GM23248 (cell line): ENCODE measurements around the gene UNC93B1. TPM values are rescaled to one million over a fixed set of nuclear protein-coding genes. Genes with fewer than 3 reads are reported as not detected.
A peak's percentile ranks its signal among the peaks of the same experiment; 100 is the strongest.

Experiments used
- DNase-seq: peaks from one replicate; pipeline ENCODE4 v3.0.0-alpha.2; 2015
- H2AFZ ChIP-seq: fragments of 200-600 bp; sonication (generic); 2 replicates; pipeline ENCODE4 v1.6.1; 2016; ENCODE audit warnings: antibody characterized with exemption
- H3F3A ChIP-seq: fragments of 200-600 bp; sonication (generic); 2 replicates; pipeline ENCODE4 v1.6.1; 2016; ENCODE audit warnings: mild to moderate bottlenecking, antibody characterized with exemption, mixed run types; ENCODE audit not compliant: insufficient read depth
- H3K27ac ChIP-seq: fragments of 200-600 bp; sonication (generic); 2 replicates; pipeline ENCODE4 v1.5.1; 2016; ENCODE audit warnings: mild to moderate bottlenecking
- H3K27me3 ChIP-seq: fragments of 200-600 bp; sonication (generic); replicated peaks from 2 replicates; pipeline ENCODE4 v1.6.1; 2016; ENCODE audit warnings: mild to moderate bottlenecking; ENCODE audit not compliant: insufficient read depth
- H3K36me3 ChIP-seq: fragments of 200-600 bp; sonication (generic); 2 replicates; pipeline ENCODE4 v1.6.1; 2016; ENCODE audit warnings: low read depth, mild to moderate bottlenecking
- H3K4me1 ChIP-seq: fragments of 200-600 bp; sonication (generic); 2 replicates; pipeline ENCODE4 v1.6.1; 2016; ENCODE audit warnings: mild to moderate bottlenecking; ENCODE audit not compliant: insufficient read depth
- H3K4me2 ChIP-seq: fragments of 200-600 bp; sonication (generic); one replicate; pipeline ENCODE4 v1.6.1; 2016; ENCODE audit warnings: mild to moderate bottlenecking; ENCODE audit not compliant: unreplicated experiment
- H3K4me3 ChIP-seq: fragments of 200-600 bp; sonication (generic); 2 replicates; pipeline ENCODE4 v1.5.1; 2016; ENCODE audit warnings: mild to moderate bottlenecking
- H3K79me2 ChIP-seq: fragments of 200-600 bp; sonication (generic); 2 replicates; pipeline ENCODE4 v1.6.1; 2016; ENCODE audit warnings: mild to moderate bottlenecking; ENCODE audit not compliant: insufficient read depth
- H3K9ac ChIP-seq: fragments of 200-600 bp; sonication (generic); 2 replicates; pipeline ENCODE4 v1.6.1; 2016; ENCODE audit warnings: mild to moderate bottlenecking
- H3K9me2 ChIP-seq: fragments of 200-600 bp; sonication (generic); 2 replicates; pipeline ENCODE4 v1.6.1; 2016; ENCODE audit warnings: mixed run types, mild to moderate bottlenecking, moderate library complexity; ENCODE audit not compliant: insufficient read depth
- H3K9me3 ChIP-seq: fragments of 200-600 bp; sonication (generic); one replicate; pipeline ENCODE4 v1.6.1; 2017; ENCODE audit warnings: low read depth
- H4K20me1 ChIP-seq: fragments of 200-600 bp; sonication (generic); 2 replicates; pipeline ENCODE4 v1.6.0; 2016; ENCODE audit not compliant: insufficient read depth
- EZH2 ChIP-seq: fragments of 200-600 bp; sonication (generic); IDR thresholded peaks from 2 replicates; pipeline ENCODE4 v1.6.1; 2018; ENCODE audit warnings: antibody characterized with exemption, mild to moderate bottlenecking; ENCODE audit not compliant: insufficient read depth, poor library complexity, severe bottlenecking
- EZH2phosphoT487 ChIP-seq: fragments of 200-600 bp; sonication (generic); IDR thresholded peaks from 2 replicates; pipeline ENCODE4 v1.6.1; 2018; ENCODE audit warnings: antibody characterized with exemption, moderate library complexity, mild to moderate bottlenecking, low read depth; ENCODE audit not compliant: insufficient read depth
- WGBS, 2 experiments: methylation state at CpG; one replicate each; pipeline ENCODE4 v1.1.6; 2015 to 2017; ENCODE audit warnings: low lambda C conversion rate in 2 of 2, low coverage in 1 of 2; ENCODE audit errors: missing lambda C conversion rate in 2 of 2; 5-methylcytosine and 5-hydroxymethylcytosine counted together
- in situ Hi-C: fragments of 300-500 bp; cut with MboI; formaldehyde crosslinking; loops from 2 replicates; pipeline ENCODE4 v1.15.0; 2020
- polyA plus RNA-seq: library from polyadenylated mRNA; unstranded; fragments of >200 nt; fragmentation: Nextera tagmentation; extraction: Ambion mirVana; gene quantifications from 2 replicates; pipeline ENCODE4 v1.2.1, GENCODE V29; 2016
- total RNA-seq: library from RNA; depleted of rRNA; stranded (reverse); fragments of >200 nt; shearing (Covaris generic); gene quantifications from 2 replicates; pipeline ENCODE4 v1.2.3, GENCODE V29; 2014

The UNC93B1 gene
- total and polyA plus RNA-seq, 2 experiments from 2014 or later, result 20.9 to 41.1 TPM

GRCh38 chr11:68002938-68003845 lies 705 bp downstream of the UNC93B1 start:
- WGBS, 2 experiments, result 27 to 56% methylated on average over 22 to 67 of the region's 86 CpGs

DNA sequence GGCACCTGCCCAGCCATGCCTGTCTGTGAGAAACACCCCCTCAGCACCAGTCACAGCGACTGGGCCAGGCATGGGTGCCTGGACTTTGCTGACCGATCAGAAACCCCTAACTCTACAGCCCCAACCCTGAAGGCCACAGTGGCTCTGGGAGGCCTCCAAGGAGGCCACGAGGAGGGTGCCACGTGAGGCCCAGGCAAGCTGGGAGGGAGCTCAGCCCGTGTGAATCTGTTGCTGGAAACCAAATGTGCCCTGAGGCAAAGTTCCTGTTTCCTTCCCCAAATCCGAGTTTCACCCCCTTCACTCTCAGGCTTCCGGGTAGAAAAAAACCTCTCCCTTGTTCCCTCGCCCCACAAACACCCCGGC lies 1.3 kb downstream of the UNC93B1 start:
- no peak overlapping the region for H3K4me3 ChIP-seq
- WGBS, 2 experiments, result 67 to 70% methylated on average over 9 of the region's 9 CpGs
- in situ Hi-C loops, result no loop called here

More at GRCh38 chr11:68002938-68003845, 705 bp downstream of the UNC93B1 start:
- H3K27me3 ChIP-seq, result no peaks in the 10 kb centered on the region
- no peak overlapping the region for H3K27ac ChIP-seq
- H3K79me2 ChIP-seq, result no peaks in the 10 kb centered on the region
- in situ Hi-C loops, result no loop called here
- H3K9ac ChIP-seq, result peak overlapping the region; percentile 60
- no peaks in the 10 kb centered on the region for H3K9me2 ChIP-seq
- TF ChIP-seq EZH2phosphoT487 (no peak), EZH2 (no peak)
- peak overlapping the region; percentile 69 for H2AFZ ChIP-seq
- H3K36me3 ChIP-seq, result no peaks in the 10 kb centered on the region
- no peaks in the 10 kb centered on the region for H4K20me1 ChIP-seq
- peak overlapping the region; percentile 68 for H3K4me3 ChIP-seq
- peak; percentile 46 for DNase-seq
- H3K9me3 ChIP-seq, result no peaks in the 10 kb centered on the region
- H3K4me1 ChIP-seq, result no peaks in the 10 kb centered on the region
- H3F3A ChIP-seq, result no peaks in the 10 kb centered on the region; the same call in 1 of the 2 replicates
- peak overlapping the region; percentile 64 for H3K4me2 ChIP-seq

GRCh38 chr11:67999704-68000103 lies 4.2 kb downstream of the UNC93B1 start:
- H3K4me2 ChIP-seq, result no peak overlapping the region
- DNase-seq, result no peak
- H3K9me3 ChIP-seq, result no peaks in the 10 kb centered on the region
- TF ChIP-seq EZH2phosphoT487 (no peak), EZH2 (no peak)
- no peaks in the 10 kb centered on the region for H4K20me1 ChIP-seq
- H3K36me3 ChIP-seq, result no peaks in the 10 kb centered on the region
- no peaks in the 10 kb centered on the region for H3K27me3 ChIP-seq
- no peak overlapping the region for H2AFZ ChIP-seq
- H3K9ac ChIP-seq, result no peak overlapping the region
- H3K4me3 ChIP-seq, result no peak overlapping the region
- H3K4me1 ChIP-seq, result no peaks in the 10 kb centered on the region
- no peaks in the 10 kb centered on the region; the same call in 1 of the 2 replicates for H3F3A ChIP-seq
- WGBS, 2 experiments, result 88 to 94% methylated on average over 4 to 5 of the region's 5 CpGs
- in situ Hi-C loops, result no loop called here
- H3K9me2 ChIP-seq, result no peaks in the 10 kb centered on the region
- H3K27ac ChIP-seq, result no peak overlapping the region
- no peaks in the 10 kb centered on the region for H3K79me2 ChIP-seq

More for the DNA sequence above, 1.3 kb downstream of the UNC93B1 start:
- H2AFZ ChIP-seq, result no peak overlapping the region
- H3K4me2 ChIP-seq, result no peak overlapping the region
- no peaks in the 10 kb centered on the region for H3K9me3 ChIP-seq
- H3F3A ChIP-seq, result no peaks in the 10 kb centered on the region; the same call in 1 of the 2 replicates
- no peak overlapping the region for H3K9ac ChIP-seq
- no peaks in the 10 kb centered on the region for H3K36me3 ChIP-seq
- no peak for DNase-seq
- no peaks in the 10 kb centered on the region for H4K20me1 ChIP-seq
- H3K4me1 ChIP-seq, result no peaks in the 10 kb centered on the region
- H3K27me3 ChIP-seq, result no peaks in the 10 kb centered on the region
- H3K9me2 ChIP-seq, result no peaks in the 10 kb centered on the region
- no peaks in the 10 kb centered on the region for H3K79me2 ChIP-seq
- TF ChIP-seq EZH2phosphoT487, result no peak
- no peak for TF ChIP-seq EZH2
- H3K27ac ChIP-seq, result no peak overlapping the region

- Histone ChIP-seq H3K4me1 (no peaks in the 10 kb centered on the region), H3F3A (no peaks in the 10 kb centered on the region; the same call in 1 of the 2 replicates), H3K27me3 (no peaks in the 10 kb centered on the region), H3K4me2 (no peak overlapping the region), H3K9me3 (no peaks in the 10 kb centered on the region), H3K36me3 (no peaks in the 10 kb centered on the region), H3K27ac (no peak overlapping the region), H3K4me3 (no peak overlapping the region), H3K79me2 (no peaks in the 10 kb centered on the region), H3K9me2 (no peaks in the 10 kb centered on the region), H2AFZ (no peak overlapping the region), H3K9ac (no peak overlapping the region), H4K20me1 (no peaks in the 10 kb centered on the region)
- 98 to 99% methylated on average over 13 of the region's 13 CpGs for WGBS, 2 experiments
- in situ Hi-C loops, result no loop called here
- no peak for TF ChIP-seq EZH2phosphoT487
- TF ChIP-seq EZH2, result no peak
- no peak for DNase-seq
These were observed 4.7 kb downstream of the UNC93B1 start for GRCh38 chr11:67999201-67999629.
